DMS153 treated with DMSO at 0.1 percent for 48 hours (cell line): ENCODE data around the gene LIPE.
A peak's percentile ranks its signal among the peaks of the same experiment; 100 is the strongest.

Source experiments
- DNase-seq: peaks from one replicate; lab custom pipeline; 2025; ENCODE audit not compliant: unreplicated experiment; lab: John Stamatoyannopoulos, UW

LIPE gene

GRCh38 chr19:42420055-42420544 is 7.1 kb downstream of the LIPE start:
- DNase-seq, result peak; percentile 28

GRCh38 chr19:42419309-42419708 is 7.9 kb downstream of the LIPE start:
- DNase-seq, result no peak

DNA sequence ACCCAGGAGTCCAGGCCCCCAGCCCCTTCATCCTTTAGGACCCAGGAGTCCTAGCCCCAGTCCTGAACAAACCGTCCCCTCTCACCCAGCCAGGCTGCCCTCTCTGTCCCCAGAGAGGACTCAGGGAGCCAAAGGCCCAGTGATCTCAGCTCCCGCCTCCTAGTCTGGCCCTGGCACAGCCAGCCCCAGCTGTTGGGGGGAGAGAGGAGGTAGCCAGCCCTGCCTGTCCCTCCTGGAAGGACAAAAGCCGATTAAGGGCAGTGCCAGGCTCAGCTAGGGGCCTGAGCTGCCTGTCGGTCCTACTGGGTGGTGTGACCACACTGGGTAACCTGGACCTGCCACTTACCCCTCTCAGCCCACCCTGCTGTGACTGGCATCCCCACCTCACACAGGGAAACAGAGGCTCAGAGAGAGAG is 14.5 kb downstream of the LIPE start:
- DNase-seq, result no peak

DNA sequence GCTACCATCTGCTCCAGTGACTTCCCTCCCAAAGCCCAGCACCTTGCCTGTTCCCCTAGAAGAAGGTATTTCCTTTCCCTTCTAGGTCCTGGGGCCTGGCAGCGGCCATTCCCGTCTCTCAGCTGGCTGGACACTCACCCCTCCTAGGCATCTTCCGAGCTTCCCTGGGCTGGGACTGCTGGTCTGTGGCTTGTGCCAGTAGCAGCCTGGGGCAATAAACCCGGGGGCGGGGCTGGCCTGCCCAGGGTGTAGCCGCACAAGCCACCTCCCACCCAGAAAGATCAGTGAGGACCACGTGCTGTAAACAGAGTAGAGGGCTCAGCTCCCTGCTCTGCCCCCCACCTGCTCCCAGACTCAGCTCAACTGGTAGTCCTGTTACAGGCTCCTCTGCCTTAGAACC is 15.0 kb downstream of the LIPE start:
- no peak for DNase-seq

DNA sequence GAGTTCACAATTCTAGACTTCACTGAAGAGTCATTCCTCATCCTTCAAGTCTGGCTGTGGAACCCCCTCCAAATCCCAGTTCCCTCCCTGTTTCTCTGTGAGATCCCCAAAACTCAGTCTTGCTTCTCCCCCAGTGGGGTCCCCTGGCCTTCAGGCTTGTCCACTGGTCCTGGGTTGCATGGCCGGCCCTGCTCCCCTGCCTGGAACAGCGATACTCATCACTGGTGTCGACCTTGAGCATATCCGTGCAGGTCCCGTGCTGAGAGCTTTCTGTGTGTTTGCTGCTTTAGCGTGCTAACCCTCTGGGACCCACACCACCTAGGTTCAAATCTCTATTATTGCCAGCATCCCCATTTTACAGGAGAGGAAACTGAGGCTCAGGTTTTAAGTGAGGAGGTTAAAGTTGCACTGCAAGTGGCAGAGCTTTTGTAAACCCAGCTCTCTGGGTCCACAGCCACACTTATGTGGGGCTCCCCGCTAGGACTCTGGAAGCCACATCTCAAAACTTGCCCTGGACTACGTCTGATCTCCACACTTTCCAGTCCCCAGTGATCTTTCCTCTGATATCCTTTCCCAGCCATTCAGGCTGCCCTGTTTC is 15.5 kb downstream of the LIPE start:
- no peak for DNase-seq

DNA sequence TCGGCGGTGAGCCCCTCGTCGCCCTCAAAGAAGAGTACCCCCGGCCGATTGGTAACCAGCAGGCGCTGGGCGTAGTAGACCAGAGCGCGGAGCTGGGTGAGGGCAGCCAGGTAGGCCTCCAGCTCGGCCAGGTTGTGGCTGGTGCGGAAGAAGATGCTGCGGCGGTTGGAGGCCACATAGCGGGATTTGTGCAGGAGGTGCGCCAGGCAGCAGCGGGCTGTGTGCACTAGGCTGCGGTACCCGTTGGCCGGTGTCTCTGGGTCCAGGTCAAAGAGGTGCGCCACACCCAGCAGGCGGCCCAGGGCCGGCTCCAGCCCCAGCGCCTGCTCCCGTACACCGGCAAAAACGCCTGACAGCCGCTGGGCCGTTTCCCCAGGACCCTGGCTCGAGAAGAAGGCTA is 16.8 kb downstream of the LIPE start:
- DNase-seq, result no peak

GRCh38 chr19:42409477-42409876 is 17.7 kb downstream of the LIPE start:
- DNase-seq, result no peak

DNA sequence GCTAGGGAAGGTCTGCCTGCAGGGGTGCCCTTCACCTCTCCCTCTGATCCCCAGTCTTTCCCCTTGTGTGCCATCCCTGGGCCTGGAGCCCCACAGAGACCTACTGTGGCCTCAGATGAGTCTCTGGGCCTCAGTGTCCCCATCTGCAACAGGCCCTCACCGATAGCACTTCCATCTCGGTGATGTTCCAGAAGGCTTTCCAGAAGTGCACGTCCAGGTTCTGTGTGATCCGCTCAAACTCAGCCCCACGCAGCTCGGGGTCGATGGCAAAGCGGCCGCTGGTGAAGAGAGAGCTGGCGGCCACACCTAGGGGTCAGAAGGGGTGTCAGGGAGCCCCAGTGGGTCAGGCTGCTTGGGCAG is 19.4 kb downstream of the LIPE start:
- DNase-seq, result no peak

- no peak for DNase-seq
Measured at GRCh38 chr19:42407085-42407815, 19.9 kb downstream of the LIPE start.

DNA sequence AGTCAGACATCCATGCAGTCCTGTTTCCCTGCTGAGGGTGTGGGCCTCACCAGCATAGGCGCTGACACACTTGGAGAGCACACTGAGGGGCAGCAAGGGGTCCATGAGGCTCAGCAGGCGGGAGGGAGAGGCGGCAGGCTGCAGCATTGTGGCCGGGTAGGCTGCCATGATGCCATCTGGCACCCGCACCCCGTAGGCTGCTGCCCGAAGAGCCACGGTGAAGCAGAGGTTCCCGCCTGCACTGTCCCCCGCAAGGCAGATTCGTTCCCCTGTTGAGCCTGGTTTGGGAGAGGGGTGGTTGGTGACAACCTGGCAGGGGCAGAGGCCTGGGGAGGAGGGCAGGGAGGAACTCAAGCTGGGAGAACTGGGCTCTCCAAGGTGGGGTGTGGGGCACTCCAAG is 21.1 kb downstream of the LIPE start:
- DNase-seq, result no peak

DNA sequence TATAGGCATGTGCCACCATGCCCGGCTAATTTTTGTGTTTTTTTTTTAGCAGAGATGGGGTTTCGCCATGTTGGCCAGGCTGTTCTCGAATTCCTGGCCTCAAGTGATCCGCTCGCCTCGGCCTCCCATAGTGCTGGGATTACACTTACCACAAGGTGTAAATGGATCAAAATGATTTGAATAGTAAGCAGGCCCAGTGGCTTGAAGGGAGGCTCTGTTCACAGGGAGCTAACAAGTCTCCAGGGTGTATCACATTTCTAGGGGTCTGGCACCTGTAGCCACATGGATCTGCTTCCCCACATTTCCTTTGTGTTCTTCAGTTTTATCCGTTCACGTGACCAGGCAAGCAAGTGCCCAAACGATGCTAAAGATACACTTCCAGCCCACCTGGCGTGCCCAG is 23.6 kb downstream of the LIPE start:
- no peak for DNase-seq

GRCh38 chr19:42402376-42403116 is 24.6 kb downstream of the LIPE start:
- no peak for DNase-seq

DNA sequence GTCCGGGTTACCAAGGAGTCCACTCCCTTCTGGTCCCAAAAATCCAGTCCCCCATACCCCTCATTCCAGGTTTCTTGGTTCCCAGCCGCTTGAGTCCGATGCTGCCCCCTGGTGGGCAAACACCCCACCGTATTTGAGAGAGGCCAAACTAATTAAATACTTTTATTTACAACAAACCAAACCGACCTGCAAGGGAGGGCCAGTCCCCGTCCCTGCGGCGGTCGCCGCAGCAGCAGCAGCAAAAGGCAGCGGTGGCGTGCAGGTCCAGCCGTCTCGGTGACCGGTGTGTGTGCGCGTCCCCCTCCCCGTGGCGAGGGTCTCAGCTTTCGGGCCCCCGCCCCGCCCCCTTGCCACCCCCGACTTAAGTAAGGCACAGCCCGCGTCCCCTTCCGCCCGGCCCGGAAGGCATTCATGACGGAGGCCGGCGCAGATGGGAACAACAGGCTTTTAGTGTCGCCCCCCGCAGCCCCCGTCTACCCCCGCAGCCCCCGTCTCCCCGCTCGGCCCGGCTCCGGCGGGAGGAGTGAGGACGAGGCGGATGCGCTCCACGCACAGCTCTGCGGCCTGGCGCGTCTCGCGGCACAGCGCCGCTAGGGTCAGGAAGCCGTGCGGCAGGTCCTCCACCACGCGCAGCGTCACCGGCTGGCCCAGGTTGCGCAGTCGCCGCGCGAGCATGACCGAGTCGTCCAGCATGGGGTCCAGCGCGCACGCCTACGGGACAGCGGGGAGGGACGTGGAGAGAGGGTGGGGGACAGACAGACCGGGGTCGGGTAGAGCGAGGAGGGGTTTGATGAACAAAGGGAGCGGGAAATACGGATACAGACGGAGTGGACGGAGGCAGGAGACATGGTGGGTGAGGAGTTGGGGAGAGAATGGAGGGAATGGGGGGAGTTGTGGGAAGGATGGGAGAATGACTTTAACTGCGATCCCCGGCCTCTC is 25.6 kb downstream of the LIPE start:
- peak; percentile 55 for DNase-seq

- DNase-seq, result no peak
Measured at GRCh38 chr19:42400404-42400803, 26.8 kb downstream of the LIPE start.

- DNase-seq, result no peak
Measured at GRCh38 chr19:42397263-42398166, 29.7 kb downstream of the LIPE start.

DNA sequence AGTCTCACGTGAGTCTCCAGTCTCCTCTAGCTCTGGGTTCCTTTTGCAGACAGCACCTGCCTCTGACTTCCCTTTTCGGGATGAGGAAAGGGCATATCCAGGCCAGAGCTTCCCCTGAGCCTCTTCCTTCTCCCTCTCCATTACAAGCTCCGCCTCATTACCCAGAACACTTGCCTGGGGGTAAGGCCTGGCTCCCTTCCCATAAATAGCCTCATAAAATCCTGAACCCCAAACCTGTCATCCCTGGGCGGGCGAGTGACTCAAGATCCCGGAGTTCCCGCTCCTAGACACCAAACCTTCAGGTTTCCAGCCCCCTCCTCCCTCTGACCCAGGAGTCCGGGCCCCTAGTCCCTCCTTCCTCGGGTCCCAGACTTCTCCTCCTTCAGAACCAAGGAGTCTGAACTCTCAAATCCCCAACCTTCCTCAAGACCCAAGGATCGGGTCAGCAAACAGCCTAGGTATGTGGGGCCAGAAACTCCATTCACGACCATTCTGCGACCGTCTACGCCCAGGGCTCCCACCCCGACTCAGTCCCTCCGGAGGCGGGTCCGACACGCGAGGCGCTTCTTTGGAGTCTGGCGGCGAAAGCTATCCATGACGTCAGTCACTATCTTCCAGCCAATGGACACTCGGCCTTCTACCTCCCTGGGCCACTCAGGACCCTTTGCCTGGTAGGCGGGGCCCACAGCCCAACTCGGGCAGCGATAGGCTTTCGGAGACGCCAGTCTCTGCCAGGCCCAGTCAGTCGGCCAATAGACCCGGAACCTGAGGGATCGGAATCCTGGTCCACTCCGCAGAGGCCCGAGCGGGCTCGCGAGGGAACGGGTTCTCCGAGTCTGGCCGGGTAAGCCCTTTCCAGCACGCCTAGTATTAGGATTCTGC is 30.6 kb downstream of the LIPE start:
- peak; percentile 95 for DNase-seq

GRCh38 chr19:42394751-42395150 is 32.4 kb downstream of the LIPE start:
- DNase-seq, result no peak

DNA sequence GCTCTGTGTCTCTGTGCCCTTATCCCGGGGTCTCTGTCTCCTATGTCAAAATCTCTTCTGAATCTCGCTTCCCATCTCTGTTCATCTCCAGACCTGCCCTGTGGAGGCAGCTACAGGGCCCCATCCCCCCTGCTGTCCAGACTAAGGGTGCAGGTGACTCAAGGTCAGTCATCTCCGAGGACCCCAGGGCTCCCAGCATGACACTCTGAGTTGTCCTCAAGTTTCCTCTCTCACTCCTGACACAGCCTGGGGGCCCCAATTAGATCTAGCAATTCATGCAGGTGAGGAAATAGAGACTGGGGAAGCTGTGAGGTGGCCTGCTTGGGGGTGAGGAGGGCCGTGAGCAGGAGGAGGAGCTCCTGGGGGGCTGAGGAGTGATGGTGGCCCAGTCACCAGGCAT is 35.0 kb downstream of the LIPE start:
- DNase-seq, result no peak

GRCh38 chr19:42389899-42390298 is 37.3 kb downstream of the LIPE start, which contains the start of gene CNFN:
TSS of gene CNFN (minus strand) at chr19:42390297. CDS start at chr19:42389037, 1,260 bp downstream.
- no peak for DNase-seq
